ENCODE data around the gene TMPRSS13.
"Not testable (repeated sequence)": the region's sequence is repeated elsewhere in the genome, so short reads cannot be mapped to it uniquely, and the experiment has no call there.

TMPRSS13 gene

GRCh38 chr11:117871784-117872183, 57.4 kb downstream of the TMPRSS13 start:
- DNase-seq (ENCODE audit: low read depth), result no peak

GRCh38 chr11:117871160-117871559, 58.0 kb downstream of the TMPRSS13 start:
- DNase-seq (ENCODE audit: low read depth), result no peak

DNA sequence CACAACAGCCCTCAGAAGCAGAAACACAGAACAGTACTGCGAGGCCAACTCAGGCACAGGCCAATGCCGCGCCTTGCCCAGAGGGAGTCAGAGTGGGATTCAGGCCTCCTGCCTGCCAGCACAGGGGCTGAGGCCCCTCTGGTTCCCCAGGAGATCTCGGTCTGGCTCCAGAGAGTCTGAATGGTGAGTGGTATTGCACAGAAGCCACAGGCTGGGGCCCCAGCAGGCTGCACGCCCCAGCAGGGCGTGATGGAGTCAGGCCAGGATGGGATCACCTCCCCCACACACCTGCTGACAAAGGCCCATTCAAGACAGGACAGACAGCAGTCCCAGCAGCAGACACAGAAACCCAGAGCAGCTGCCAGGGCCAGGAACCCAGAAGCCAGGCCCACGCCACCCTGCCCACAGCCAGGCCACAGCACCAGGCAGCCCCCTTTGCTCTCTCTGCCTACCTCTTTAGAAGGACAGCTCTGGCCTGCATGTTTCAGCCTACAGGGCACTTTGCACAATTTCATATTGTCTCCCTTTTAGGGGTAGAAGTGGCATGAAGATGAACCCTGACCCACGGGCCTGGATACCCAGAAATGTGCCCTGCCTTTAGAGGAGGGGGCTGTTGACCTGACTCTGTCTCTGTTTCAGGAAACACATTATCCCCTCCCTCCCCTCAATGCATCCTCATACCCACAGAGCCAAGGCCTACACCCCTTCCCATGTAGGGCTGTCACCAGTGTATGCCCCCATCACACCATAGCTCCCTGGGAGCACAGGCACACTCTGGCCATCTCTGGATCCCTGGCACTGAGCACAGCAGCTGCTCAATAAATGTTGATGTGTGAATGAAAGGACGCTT, 58.9 kb downstream of the TMPRSS13 start:
- no peak for DNase-seq (ENCODE audit: low read depth)

GRCh38 chr11:117869604-117870003, 59.6 kb downstream of the TMPRSS13 start:
- DNase-seq (ENCODE audit: low read depth), result no peak

- DNase-seq (ENCODE audit: low read depth), result no peak
Measured at GRCh38 chr11:117868815-117869561, 60.2 kb downstream of the TMPRSS13 start.

DNA sequence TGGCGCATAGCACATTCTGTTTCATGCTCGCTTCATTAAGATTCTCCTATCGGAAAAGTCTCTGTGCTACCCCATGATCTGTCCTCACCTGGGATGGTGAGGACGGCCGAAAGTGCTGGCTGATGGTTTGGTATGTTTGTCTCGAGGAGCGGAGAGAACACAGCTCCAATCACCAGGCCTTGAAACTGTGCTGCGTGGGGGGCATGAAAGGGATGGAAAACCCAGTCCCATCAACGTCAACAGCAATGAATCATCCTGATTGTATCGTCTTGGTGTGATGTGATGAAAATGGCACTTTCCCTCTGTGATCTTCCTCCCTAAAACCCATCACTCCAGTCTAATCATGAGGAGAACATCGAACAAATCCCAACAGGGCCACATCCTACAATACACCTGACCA, 61.1 kb downstream of the TMPRSS13 start:
- no peak for DNase-seq (ENCODE audit: low read depth)

DNA sequence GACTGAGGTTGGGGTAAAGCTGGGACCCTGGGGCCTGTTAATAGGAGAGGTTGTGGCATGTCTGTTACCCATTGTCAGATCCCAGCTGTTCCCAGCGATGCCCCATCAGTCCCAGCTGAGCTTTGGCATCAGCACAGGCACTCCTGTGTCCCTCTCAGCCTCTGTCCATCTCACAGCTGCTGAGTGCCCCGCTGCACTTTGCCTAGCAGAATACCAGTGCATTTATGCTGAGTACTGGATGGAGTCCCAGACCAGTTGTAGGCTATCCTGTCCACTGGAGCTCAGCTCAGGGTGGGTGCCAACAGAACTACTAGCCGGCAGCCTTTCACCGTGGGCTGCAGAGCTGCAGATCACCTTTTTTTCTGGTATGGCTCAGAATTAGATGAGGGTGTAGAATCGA, 62.7 kb downstream of the TMPRSS13 start:
- no peak for DNase-seq (ENCODE audit: low read depth)

DNA sequence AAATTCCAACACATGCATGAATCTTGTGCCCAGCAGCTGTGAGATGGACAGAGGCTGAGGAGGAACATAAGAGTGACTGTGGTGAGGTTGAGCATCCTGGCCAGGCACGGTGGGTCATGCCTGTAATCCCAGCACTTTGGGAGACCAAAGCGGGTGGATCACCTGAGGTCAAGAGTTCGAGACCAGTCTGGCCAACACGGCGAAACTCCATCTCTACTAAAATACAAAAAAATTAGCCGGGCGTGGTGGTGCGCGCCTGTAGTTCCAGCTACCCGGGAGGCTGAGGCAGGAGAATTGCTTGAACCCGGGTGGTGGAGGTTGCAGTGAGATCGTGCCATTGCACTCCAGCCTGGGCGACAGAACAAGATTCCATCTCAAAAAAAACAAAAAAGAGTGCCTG, 63.7 kb downstream of the TMPRSS13 start:
- not testable (repeated sequence) for DNase-seq (ENCODE audit: low read depth)

- DNase-seq (ENCODE audit: low read depth), result no peak
Measured at GRCh38 chr11:117863383-117863782, 65.8 kb downstream of the TMPRSS13 start.

GRCh38 chr11:117862753-117863152, 66.4 kb downstream of the TMPRSS13 start:
- DNase-seq (ENCODE audit: low read depth), result no peak

GRCh38 chr11:117862019-117862725, 67.0 kb downstream of the TMPRSS13 start:
- no peak for DNase-seq (ENCODE audit: low read depth)

- DNase-seq (ENCODE audit: low read depth), result no peak
Measured at GRCh38 chr11:117861151-117862018, 67.8 kb downstream of the TMPRSS13 start.

GRCh38 chr11:117860139-117860538, 69.1 kb downstream of the TMPRSS13 start:
- no peak for DNase-seq (ENCODE audit: low read depth)

- DNase-seq (ENCODE audit: low read depth), result no peak
Measured at GRCh38 chr11:117859488-117860112, 69.6 kb downstream of the TMPRSS13 start.

DNA sequence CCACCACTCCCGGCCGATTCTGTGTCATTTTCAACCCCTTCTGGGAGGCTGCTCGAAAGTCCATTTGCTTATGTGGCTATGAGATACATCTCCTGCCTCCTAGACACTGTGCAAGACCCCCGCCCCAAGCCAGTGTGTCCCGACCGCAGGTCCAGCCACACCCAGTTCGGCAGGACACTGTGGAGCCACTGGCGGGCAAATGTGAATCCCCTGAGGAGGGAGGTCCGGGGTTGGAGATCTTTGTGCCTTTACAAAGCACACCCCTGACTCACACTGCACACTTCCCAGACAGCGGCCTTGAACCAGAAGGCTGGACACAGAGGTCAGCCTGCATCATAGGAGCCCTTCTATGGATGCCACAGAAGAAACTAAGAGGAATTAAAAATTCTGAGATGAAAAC, 70.1 kb downstream of the TMPRSS13 start:
- DNase-seq (ENCODE audit: low read depth), result no peak

DNA sequence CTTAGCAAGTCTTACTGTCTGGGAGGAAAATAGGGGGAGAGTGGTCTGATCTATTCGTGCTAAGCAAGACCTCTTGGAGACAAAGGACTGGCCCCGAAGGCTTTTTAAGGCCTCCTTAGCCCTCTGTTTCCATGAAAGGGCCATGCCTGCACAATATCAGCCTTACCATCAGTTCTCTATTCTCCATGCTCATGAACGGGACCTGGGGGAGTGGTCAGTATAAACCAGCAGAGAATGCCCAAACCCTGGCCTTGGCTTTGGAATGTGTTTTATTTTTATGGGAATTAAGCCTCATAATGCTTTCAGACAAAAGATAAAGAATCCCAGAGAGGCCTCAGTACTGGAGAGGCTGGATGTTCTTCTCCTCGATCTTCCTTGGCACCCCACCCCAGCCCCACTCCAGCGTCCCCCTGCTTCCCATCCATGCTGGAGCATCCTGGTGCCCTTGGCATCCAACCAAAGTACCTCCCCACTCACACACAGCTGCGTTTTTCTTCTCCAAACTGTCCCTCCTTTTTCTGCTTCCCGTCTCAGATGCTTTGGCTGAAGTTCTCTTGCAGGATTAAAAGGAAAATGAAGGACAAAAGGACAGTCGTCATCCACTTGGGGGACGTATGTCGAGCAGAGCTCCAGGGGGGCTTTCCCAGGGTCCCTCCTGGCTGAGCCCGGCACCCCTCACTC, 71.3 kb downstream of the TMPRSS13 start:
- DNase-seq (ENCODE audit: low read depth), result no peak

- no peak for DNase-seq (ENCODE audit: low read depth)
Measured at GRCh38 chr11:117855912-117856651, 73.1 kb downstream of the TMPRSS13 start.

- DNase-seq (ENCODE audit: low read depth), result no peak
Measured at GRCh38 chr11:117855186-117855845, 73.9 kb downstream of the TMPRSS13 start.

GRCh38 chr11:117852309-117852708, 76.9 kb downstream of the TMPRSS13 start:
- DNase-seq (ENCODE audit: low read depth), result no peak
